B cell (primary cell): Measurements from ENCODE around the gene CCDC6. TPM values are rescaled to one million over a fixed set of nuclear protein-coding genes. Genes with fewer than 3 reads are reported as not detected.
"Not testable (repeated sequence)": the region's sequence is repeated elsewhere in the genome, so short reads cannot be mapped to it uniquely, and the experiment has no call there.

Source experiments
- ATAC-seq: fragments of 200-7000 bp; cut with Tn5 transposase; one replicate; pipeline ENCODE4 v1.10.0; 2021; ENCODE audit warnings: low read depth, mild to moderate bottlenecking, moderate number of reproducible peaks, moderate library complexity
- CTCF ChIA-PET: fragments of 350-600 bp; sonication (Branson Sonifier 250); formaldehyde crosslinking; loops from one replicate; lab custom pipeline; 2021; ENCODE audit warnings: antibody characterized with exemption, inconsistent platforms; lab: Charles Lee
- POLR2A ChIA-PET: fragments of 350-600 bp; sonication (Branson Sonifier 250); formaldehyde crosslinking; loops from one replicate; lab custom pipeline; 2021; ENCODE audit warnings: antibody characterized with exemption; lab: Charles Lee
- DNase-seq: peaks from one replicate; pipeline ENCODE4 v3.0.0; 2013
- H2AFZ ChIP-seq: 2 replicates; pipeline ENCODE4 v1.6.1; 2012; ENCODE audit warnings: mild to moderate bottlenecking, low read depth, low read length; ENCODE audit not compliant: insufficient read depth, poor library complexity, severe bottlenecking
- H3K27ac ChIP-seq, 2 donors: 1 replicate in 1 of 2; 2 replicates in 1 of 2; pipeline ENCODE4 v1.5.1; 2012 to 2013; ENCODE audit warnings: low read length in 2 of 2, mild to moderate bottlenecking in 2 of 2, moderate library complexity in 1 of 2
- H3K27me3 ChIP-seq, 4 experiments: fragments of 200-600 bp in 1 of 4; sonication (generic) in 1 of 4; replicated peaks in 1 of 4; 1 replicate in 2 of 4; 2 replicates in 2 of 4; pipeline versions ENCODE4 v1.6.1 to v1.7.0; 2013 to 2016; ENCODE audit warnings: low read length in 3 of 4, mild to moderate bottlenecking in 2 of 4, mixed read lengths in 1 of 4, moderate library complexity in 1 of 4; ENCODE audit not compliant: insufficient read depth in 4 of 4, control insufficient read depth in 3 of 4; ENCODE audit errors: control extremely low read depth in 1 of 4
- H3K36me3 ChIP-seq, 2 experiments: replicated peaks in 1 of 2; 1 replicate in 1 of 2; 2 replicates in 1 of 2; pipeline versions ENCODE4 v1.6.1 to v1.7.1; 2013; ENCODE audit warnings: low read length in 1 of 2; ENCODE audit not compliant: insufficient read depth in 2 of 2, control insufficient read depth in 1 of 2; ENCODE audit errors: control extremely low read depth in 1 of 2, extremely low read depth in 1 of 2
- H3K4me1 ChIP-seq, 2 donors: fragments of 200-600 bp in 1 of 2; sonication (generic) in 1 of 2; 1 replicate in 1 of 2; 2 replicates in 1 of 2; pipeline versions ENCODE4 v1.5.1 to v1.6.1; 2013 to 2017; ENCODE audit warnings: low read length in 2 of 2; ENCODE audit not compliant: control insufficient read depth in 2 of 2, insufficient read depth in 2 of 2
- H3K4me2 ChIP-seq: replicated peaks from 2 replicates; pipeline ENCODE3; 2012; ENCODE audit warnings: mild to moderate bottlenecking, low read depth, low read length; ENCODE audit not compliant: poor library complexity, severe bottlenecking
- H3K4me3 ChIP-seq, 5 experiments: fragments of 200-600 bp in 1 of 5; sonication (generic) in 1 of 5; 1 replicate in 3 of 5; 2 replicates in 2 of 5; pipeline versions ENCODE4 v1.5.1 to v1.7.0; 2011 to 2016; ENCODE audit warnings: low read length in 4 of 5, mild to moderate bottlenecking in 4 of 5, low read depth in 2 of 5, control low read depth in 1 of 5, moderate library complexity in 1 of 5; ENCODE audit not compliant: insufficient read depth in 1 of 5; ENCODE audit errors: control extremely low read depth in 1 of 5, extremely low read depth in 1 of 5
- H3K79me2 ChIP-seq: fragments of 200-600 bp; sonication (generic); one replicate; pipeline ENCODE4 v1.6.0; 2016; ENCODE audit warnings: low read length; ENCODE audit not compliant: control insufficient read depth, insufficient read depth
- H3K9ac ChIP-seq: fragments of 200-600 bp; sonication (generic); 2 replicates; pipeline ENCODE4 v1.6.1; 2017; ENCODE audit warnings: mild to moderate bottlenecking, low read length, moderate library complexity
- H3K9me3 ChIP-seq, 3 donors: one replicate each; pipeline versions ENCODE4 v1.6.1 to v1.7.1; 2013; ENCODE audit warnings: low read length in 2 of 3; ENCODE audit not compliant: control insufficient read depth in 2 of 3, insufficient read depth in 1 of 3; ENCODE audit errors: control extremely low read depth in 1 of 3
- H4K20me1 ChIP-seq: 2 replicates; pipeline ENCODE4 v1.6.0; 2012; ENCODE audit warnings: mild to moderate bottlenecking, low read length; ENCODE audit not compliant: insufficient read depth, control insufficient read depth, poor library complexity, severe bottlenecking
- H3K27ac Mint-ChIP-seq: one replicate; pipeline ENCODE4 v1.8.0; 2021; ENCODE audit warnings: mixed read lengths
- H3K27me3 Mint-ChIP-seq: one replicate; pipeline ENCODE4 v1.8.0; 2021; ENCODE audit warnings: mixed read lengths
- H3K4me1 Mint-ChIP-seq: one replicate; pipeline ENCODE4 v1.8.0; 2021; ENCODE audit warnings: mixed read lengths
- H3K4me3 Mint-ChIP-seq: one replicate; pipeline ENCODE4 v1.8.0; 2021; ENCODE audit warnings: mixed read lengths
- H3K9me3 Mint-ChIP-seq: one replicate; pipeline ENCODE4 v1.8.0; 2022; ENCODE audit warnings: mixed read lengths; ENCODE audit not compliant: insufficient read depth
- EZH2 ChIP-seq: IDR thresholded peaks from 2 replicates; pipeline ENCODE4 v1.6.1; 2012; ENCODE audit warnings: borderline replicate concordance, low read depth, mild to moderate bottlenecking, moderate library complexity, low read length; ENCODE audit not compliant: insufficient read depth, poor library complexity, severe bottlenecking
- WGBS: methylation state at CpG from one replicate; pipeline ENCODE4 v1.1.5; 2013; ENCODE audit warnings: missing lambda C conversion rate; ENCODE audit not compliant: insufficient coverage; 5-methylcytosine and 5-hydroxymethylcytosine counted together
- intact Hi-C: fragments of 100-400 bp; cut with micrococcal nuclease; formaldehyde crosslinking; loops from one replicate; pipeline ENCODE4 v1.10.0; 2022
- polyA plus RNA-seq: library from polyadenylated mRNA; depleted of rRNA; stranded (reverse); fragments of >200 nt; gene quantifications from 2 replicates; pipeline ENCODE4 v1.2.3, GENCODE V29; 2012
- total RNA-seq, 2 donors: library from RNA; stranded (reverse); fragments of 120-200 nt in 1 of 2; gene quantifications; 1 replicate in 1 of 2; 2 replicates in 1 of 2; pipeline versions ENCODE4 v1.2.3 to v1.2.4, GENCODE V29; 2013 to 2022
- TF ChIP-seq, protein P1 (sequence below): fragments of 200-600 bp; IDR thresholded peaks from one replicate; pipeline ENCODE4 v1.8.0; 2022; ENCODE audit warnings: antibody characterized with exemption, mild to moderate bottlenecking

The CCDC6 gene
- total and polyA plus RNA-seq, 2 donors (not counting 1 experiment from before 2014, with no cell fraction given) = 18.2 to 30.1 TPM

DNA sequence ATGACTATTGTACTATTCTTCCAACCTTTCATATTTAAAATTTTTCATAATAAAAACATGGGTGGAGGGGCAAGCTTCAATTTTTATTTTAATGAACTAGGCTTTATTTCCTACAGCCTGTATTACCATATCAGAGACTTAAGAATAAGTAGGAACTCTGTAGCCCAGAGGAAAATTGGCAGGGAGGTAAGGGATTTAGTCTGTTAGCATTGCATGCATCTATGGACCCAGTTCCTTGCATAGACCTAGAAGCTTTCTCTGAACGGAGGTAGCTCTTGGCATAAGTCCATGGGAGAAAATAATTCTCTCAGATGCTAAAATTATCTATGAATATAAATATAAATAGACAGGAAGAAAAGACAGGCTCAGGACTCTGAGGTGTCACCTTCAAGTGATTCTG, 31.4 kb upstream of the CCDC6 start:
- intact Hi-C loops = no loop called here
- H2AFZ ChIP-seq = no peak overlapping the region
- H3K4me2 ChIP-seq = no peak overlapping the region
- no peak overlapping the region for H3K27ac ChIP-seq
- H3K36me3 ChIP-seq = no peaks in the 10 kb centered on the region
- DNase-seq (no peak), ATAC-seq (no peak)
- H3K4me3 ChIP-seq = no peak overlapping the region
- ChIA-PET CTCF (no interaction called here), POLR2A (no interaction called here)
- Mint-ChIP-seq H3K4me1 (no peaks in the 10 kb centered on the region), H3K27me3 (peaks cover 25% of the 10 kb centered on the region), H3K27ac (no peak overlapping the region), H3K4me3 (no peak overlapping the region), H3K9me3 (no peaks in the 10 kb centered on the region)
- WGBS = no CpG with 5 or more reads among the region's 1 CpG
- no peak for TF ChIP-seq EZH2
- TF ChIP-seq, protein P1, sequence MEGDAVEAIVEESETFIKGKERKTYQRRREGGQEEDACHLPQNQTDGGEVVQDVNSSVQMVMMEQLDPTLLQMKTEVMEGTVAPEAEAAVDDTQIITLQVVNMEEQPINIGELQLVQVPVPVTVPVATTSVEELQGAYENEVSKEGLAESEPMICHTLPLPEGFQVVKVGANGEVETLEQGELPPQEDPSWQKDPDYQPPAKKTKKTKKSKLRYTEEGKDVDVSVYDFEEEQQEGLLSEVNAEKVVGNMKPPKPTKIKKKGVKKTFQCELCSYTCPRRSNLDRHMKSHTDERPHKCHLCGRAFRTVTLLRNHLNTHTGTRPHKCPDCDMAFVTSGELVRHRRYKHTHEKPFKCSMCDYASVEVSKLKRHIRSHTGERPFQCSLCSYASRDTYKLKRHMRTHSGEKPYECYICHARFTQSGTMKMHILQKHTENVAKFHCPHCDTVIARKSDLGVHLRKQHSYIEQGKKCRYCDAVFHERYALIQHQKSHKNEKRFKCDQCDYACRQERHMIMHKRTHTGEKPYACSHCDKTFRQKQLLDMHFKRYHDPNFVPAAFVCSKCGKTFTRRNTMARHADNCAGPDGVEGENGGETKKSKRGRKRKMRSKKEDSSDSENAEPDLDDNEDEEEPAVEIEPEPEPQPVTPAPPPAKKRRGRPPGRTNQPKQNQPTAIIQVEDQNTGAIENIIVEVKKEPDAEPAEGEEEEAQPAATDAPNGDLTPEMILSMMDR = no peak
- no peaks in the 10 kb centered on the region for H3K4me1 ChIP-seq
- H3K9ac ChIP-seq = no peak overlapping the region
- H4K20me1 ChIP-seq = no peaks in the 10 kb centered on the region
- peaks cover 0 to 2% (median 0%) of the 10 kb centered on the region in 3 donors for H3K9me3 ChIP-seq
- no peaks in the 10 kb centered on the region for H3K79me2 ChIP-seq
- H3K27me3 ChIP-seq = no peaks in the 10 kb centered on the region

DNA sequence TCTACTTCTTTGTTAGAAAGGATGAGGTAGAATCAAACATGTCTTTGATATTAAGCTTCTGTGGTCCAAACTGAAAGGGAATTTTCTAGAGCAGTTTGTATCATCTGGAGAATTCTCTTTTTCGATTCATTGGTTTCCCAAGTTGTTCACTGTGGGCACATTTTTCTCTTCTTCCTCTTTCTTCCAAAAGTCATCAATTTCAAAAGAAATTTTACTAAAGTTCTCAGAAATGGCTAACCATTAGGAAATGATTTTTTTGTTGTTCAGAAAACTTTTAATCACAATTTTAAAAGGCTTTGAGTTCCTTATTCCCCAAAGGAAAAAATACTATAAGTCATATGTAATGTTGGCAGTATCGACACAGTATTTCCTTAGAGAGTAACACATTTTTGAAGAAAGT, 28.3 kb upstream of the CCDC6 start:
- Histone ChIP-seq H3K9me3 (peaks cover 0 to 4% (median 0%) of the 10 kb centered on the region in 3 donors), H3K27ac (no peak overlapping the region), H3K4me3 (no peak overlapping the region), H4K20me1 (no peaks in the 10 kb centered on the region), H3K27me3 (no peaks in the 10 kb centered on the region), H3K9ac (no peak overlapping the region), H3K79me2 (no peaks in the 10 kb centered on the region), H3K36me3 (no peaks in the 10 kb centered on the region), H3K4me1 (no peaks in the 10 kb centered on the region), H3K4me2 (no peak overlapping the region), H2AFZ (no peak overlapping the region)
- ChIA-PET CTCF (interaction anchor here (1.4 kb wide), 1 partner anchor 312 kb away, joined by 3 read pairs; no protein-coding TSS in a partner anchor), POLR2A (no interaction called here)
- no peak for TF ChIP-seq EZH2
- TF ChIP-seq, protein P1 = no peak
- ATAC-seq = no peak
- intact Hi-C loops = no loop called here
- Mint-ChIP-seq H3K4me3 (no peak overlapping the region), H3K9me3 (no peaks in the 10 kb centered on the region), H3K27ac (no peak overlapping the region), H3K27me3 (peaks cover 18% of the 10 kb centered on the region), H3K4me1 (no peaks in the 10 kb centered on the region)
- no peak for DNase-seq
- no CpG with 5 or more reads among the region's 2 CpGs for WGBS

DNA sequence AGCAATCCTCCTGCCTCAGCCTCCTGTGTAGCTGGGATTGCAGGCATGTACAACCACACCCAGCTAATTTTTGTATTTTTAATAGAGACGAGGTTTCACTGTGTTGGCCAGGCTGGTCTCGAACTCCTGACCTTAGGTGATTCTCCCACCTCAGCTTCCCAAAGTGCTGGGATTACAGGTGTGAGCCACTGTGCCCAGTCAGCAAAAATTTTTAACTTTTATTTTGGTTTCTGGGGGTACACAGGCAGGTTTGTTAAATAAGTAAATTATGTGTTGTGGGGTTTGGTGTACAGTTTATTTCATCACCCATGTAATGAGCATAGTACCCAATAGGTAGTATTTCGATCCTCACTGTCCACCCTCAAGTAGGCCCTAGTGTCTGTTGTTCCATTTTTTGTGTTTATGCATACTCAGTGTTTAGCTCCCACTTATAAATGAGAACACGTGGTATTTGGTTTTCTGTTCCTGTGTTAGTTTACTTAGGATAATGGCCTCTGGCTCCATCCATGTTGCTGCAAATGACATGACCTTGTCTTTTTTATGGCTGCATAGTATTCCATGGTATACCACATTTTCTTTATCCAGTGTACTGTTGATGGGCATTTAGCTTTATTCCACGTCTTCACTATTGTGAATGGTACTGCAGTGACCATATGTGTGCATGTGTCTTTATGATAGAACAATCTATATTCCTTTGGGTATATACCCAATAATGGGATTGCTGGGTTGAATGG, 24.6 kb upstream of the CCDC6 start:
- H3K4me3 Mint-ChIP-seq, H3K27ac Mint-ChIP-seq, H3K9me3 ChIP-seq, H3K4me2 ChIP-seq, H3K9ac ChIP-seq, DNase-seq, H3K27me3 ChIP-seq, H3K36me3 ChIP-seq, POLR2A ChIA-PET, H3K27ac ChIP-seq, H3K4me1 Mint-ChIP-seq, H3K79me2 ChIP-seq, H3K9me3 Mint-ChIP-seq, H3K27me3 Mint-ChIP-seq, ATAC-seq, H4K20me1 ChIP-seq, H2AFZ ChIP-seq, H3K4me3 ChIP-seq, H3K4me1 ChIP-seq, intact Hi-C loops: not testable (repeated sequence)
- WGBS = 85% methylated on average over 2 of the region's 5 CpGs
- CTCF ChIA-PET = interaction anchor here (0.6 to 0.7 kb wide), 3 partner anchors 67 to 325 kb away, joined by 3 to 4 read pairs (median 3); no protein-coding TSS in a partner anchor
